ENCODE results near the gene INPP5J. TPM values are rescaled to one million over a fixed set of nuclear protein-coding genes. Genes with fewer than 3 reads are reported as not detected.

INPP5J gene
- polyA plus RNA-seq, 1 donor (not counting 4 experiments of a cell fraction or from before 2014, with no cell fraction given): 0.22 TPM

- no peaks in the 10 kb centered on the region for H3K79me2 ChIP-seq (ENCODE audit: control insufficient read depth, insufficient read depth, low read length)
- no peak for TF ChIP-seq CTCF (optimal IDR thresholded peaks at IDR 0.05 in 1 of 3, IDR thresholded peaks at IDR 0.05 in 1 of 3, conservative IDR thresholded peaks at IDR 0.05 in 1 of 3; ENCODE audit: extremely low read depth in 1 of 3, insufficient read depth in 2 of 3, low read length in 3 of 3)
- no peak for TF ChIP-seq EZH2 (IDR thresholded peaks at IDR 0.05; ENCODE audit: low read length)
- peak overlapping the region; percentile 80 for H3K4me2 ChIP-seq (ENCODE audit: control insufficient read depth, extremely low read depth, insufficient read depth, low read depth, low read length)
- H3K4me3 ChIP-seq (ENCODE audit: control insufficient read depth in 2 of 3, extremely low read depth in 1 of 3, insufficient read depth in 2 of 3, low read depth in 1 of 3, low read length in 3 of 3): peak overlapping the region in 2 of 3 experiments; percentile 33 to 56
- FAIRE-seq: no peak
- no peaks in the 10 kb centered on the region for H3K9me1 ChIP-seq (ENCODE audit: control insufficient read depth, extremely low read depth, insufficient read depth, low read length)
- H3K27ac ChIP-seq (ENCODE audit: control insufficient read depth, insufficient read depth, low read length): no peak overlapping the region
- H4K20me1 ChIP-seq (ENCODE audit: control insufficient read depth, extremely low read depth, insufficient read depth, low read length): no peaks in the 10 kb centered on the region
- peak overlapping the region; percentile 48 for H3K9ac ChIP-seq (ENCODE audit: control insufficient read depth, extremely low read depth, insufficient read depth, low read length)
- no peak for DNase-seq (ENCODE audit: low read depth, low spot score)
- peaks cover 17% of the 10 kb centered on the region for H3K27me3 ChIP-seq (ENCODE audit: control insufficient read depth, extremely low read depth, insufficient read depth, low read length)
- no peaks in the 10 kb centered on the region for H3K36me3 ChIP-seq (ENCODE audit: control insufficient read depth in 2 of 2, extremely low read depth in 1 of 2, insufficient read depth in 2 of 2, low read length in 2 of 2)
- no peaks in the 10 kb centered on the region for H3K9me3 ChIP-seq (ENCODE audit: control insufficient read depth, low read depth, low read length)
- peaks cover 8% of the 10 kb centered on the region for H3K4me1 ChIP-seq (ENCODE audit: control insufficient read depth, extremely low read depth, insufficient read depth, low read length)
- no peak overlapping the region for H2AFZ ChIP-seq (ENCODE audit: control insufficient read depth, low read length)
- dilution Hi-C loops (cut with MboI; ENCODE audit: extremely low pct_ligation_motif_present, low sequenced_read_pairs): no loop called here
Measured at GRCh38 chr22:31123292-31123602, 481 bp downstream of the INPP5J start.

DNA sequence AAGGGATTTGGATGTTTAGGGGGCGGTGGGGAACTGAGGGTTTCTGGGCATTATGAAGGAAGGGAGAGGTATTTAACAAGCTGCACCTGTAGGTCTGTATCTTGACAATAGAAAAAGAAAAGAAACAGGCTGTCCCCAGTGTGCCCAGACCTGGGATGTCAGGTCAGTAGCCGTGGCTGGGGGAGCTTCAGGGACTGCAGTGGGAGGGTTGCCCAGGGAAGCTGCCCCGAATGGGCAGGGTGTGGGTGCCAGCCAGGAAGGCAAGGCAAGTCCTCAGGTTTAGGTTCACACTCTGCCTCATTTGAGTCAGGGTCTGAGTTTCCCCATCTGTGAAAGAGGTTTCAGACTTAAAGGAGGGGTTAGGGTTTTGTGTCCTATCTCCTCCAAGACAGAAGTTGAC lies 1.5 kb downstream of the INPP5J start:
- H3K79me2 ChIP-seq (ENCODE audit: control insufficient read depth, insufficient read depth, low read length): no peaks in the 10 kb centered on the region
- dilution Hi-C loops (cut with MboI; ENCODE audit: extremely low pct_ligation_motif_present, low sequenced_read_pairs): no loop called here
- H2AFZ ChIP-seq (ENCODE audit: control insufficient read depth, low read length): no peak overlapping the region
- no peak for FAIRE-seq
- no peak overlapping the region for H3K4me3 ChIP-seq (ENCODE audit: control insufficient read depth in 2 of 3, extremely low read depth in 1 of 3, insufficient read depth in 2 of 3, low read depth in 1 of 3, low read length in 3 of 3)
- H3K27me3 ChIP-seq (ENCODE audit: control insufficient read depth, extremely low read depth, insufficient read depth, low read length): peaks cover 17% of the 10 kb centered on the region
- no peaks in the 10 kb centered on the region for H4K20me1 ChIP-seq (ENCODE audit: control insufficient read depth, extremely low read depth, insufficient read depth, low read length)
- no peak overlapping the region for H3K4me2 ChIP-seq (ENCODE audit: control insufficient read depth, extremely low read depth, insufficient read depth, low read depth, low read length)
- H3K9ac ChIP-seq (ENCODE audit: control insufficient read depth, extremely low read depth, insufficient read depth, low read length): no peak overlapping the region
- H3K9me3 ChIP-seq (ENCODE audit: control insufficient read depth, low read depth, low read length): no peaks in the 10 kb centered on the region
- TF ChIP-seq CTCF (optimal IDR thresholded peaks at IDR 0.05 in 1 of 3, IDR thresholded peaks at IDR 0.05 in 1 of 3, conservative IDR thresholded peaks at IDR 0.05 in 1 of 3; ENCODE audit: extremely low read depth in 1 of 3, insufficient read depth in 2 of 3, low read length in 3 of 3): no peak
- no peak for TF ChIP-seq EZH2 (IDR thresholded peaks at IDR 0.05; ENCODE audit: low read length)
- H3K4me1 ChIP-seq (ENCODE audit: control insufficient read depth, extremely low read depth, insufficient read depth, low read length): peaks cover 8% of the 10 kb centered on the region
- no peaks in the 10 kb centered on the region for H3K36me3 ChIP-seq (ENCODE audit: control insufficient read depth in 2 of 2, extremely low read depth in 1 of 2, insufficient read depth in 2 of 2, low read length in 2 of 2)
- no peaks in the 10 kb centered on the region for H3K9me1 ChIP-seq (ENCODE audit: control insufficient read depth, extremely low read depth, insufficient read depth, low read length)
- H3K27ac ChIP-seq (ENCODE audit: control insufficient read depth, insufficient read depth, low read length): no peak overlapping the region
- no peak for DNase-seq (ENCODE audit: low read depth, low spot score)

Measured in keratinocyte (primary cell).